ENCODE measurements around the gene SF3B2. TPM values are rescaled to one million over a fixed set of nuclear protein-coding genes. Genes with fewer than 3 reads are reported as not detected.
"Not testable (repeated sequence)": the region's sequence is repeated elsewhere in the genome, so short reads cannot be mapped to it uniquely, and the experiment has no call there.

SF3B2 gene
- total RNA-seq, 1 donor from 2014 or later, result 193 TPM

GRCh38 chr11:66020212-66020611, 32.0 kb upstream of the SF3B2 start:
- Mint-ChIP-seq H3K4me1 (ENCODE audit: unreplicated experiment) (peaks cover 46% of the 10 kb centered on the region), H3K27me3 (ENCODE audit: unreplicated experiment) (no peaks in the 10 kb centered on the region), H3K9me3 (ENCODE audit: unreplicated experiment) (no peaks in the 10 kb centered on the region), H3K36me3 (ENCODE audit: unreplicated experiment) (no peaks in the 10 kb centered on the region), H3K4me3 (ENCODE audit: unreplicated experiment) (no peak overlapping the region), H3K27ac (ENCODE audit: unreplicated experiment) (peak overlapping the region; percentile 27)
- no peak for TF ChIP-seq CTCF (IDR thresholded peaks at IDR 0.05)
- no peak for DNase-seq (ENCODE audit: extremely low spot score, unreplicated experiment)

- no peak for TF ChIP-seq CTCF (IDR thresholded peaks at IDR 0.05)
- Mint-ChIP-seq H3K27ac (ENCODE audit: unreplicated experiment) (peak overlapping the region; percentile 47), H3K4me3 (ENCODE audit: unreplicated experiment) (peak overlapping the region; percentile 10), H3K9me3 (ENCODE audit: unreplicated experiment) (no peaks in the 10 kb centered on the region), H3K36me3 (ENCODE audit: unreplicated experiment) (no peaks in the 10 kb centered on the region), H3K4me1 (ENCODE audit: unreplicated experiment) (peaks cover 41% of the 10 kb centered on the region), H3K27me3 (ENCODE audit: unreplicated experiment) (no peaks in the 10 kb centered on the region)
- DNase-seq (ENCODE audit: extremely low spot score, unreplicated experiment), result no peak
Measured at GRCh38 chr11:66020618-66021357, 31.4 kb upstream of the SF3B2 start.

GRCh38 chr11:66022401-66023185, 29.6 kb upstream of the SF3B2 start:
- no peak overlapping the region for H3K27ac Mint-ChIP-seq (ENCODE audit: unreplicated experiment)
- H3K27me3 Mint-ChIP-seq (ENCODE audit: unreplicated experiment), result no peaks in the 10 kb centered on the region
- no peaks in the 10 kb centered on the region for H3K36me3 Mint-ChIP-seq (ENCODE audit: unreplicated experiment)
- peak overlapping the region; percentile 33 for H3K4me3 Mint-ChIP-seq (ENCODE audit: unreplicated experiment)
- peak; percentile 93 for DNase-seq (ENCODE audit: extremely low spot score, unreplicated experiment)
- peaks cover 27% of the 10 kb centered on the region for H3K4me1 Mint-ChIP-seq (ENCODE audit: unreplicated experiment)
- TF ChIP-seq CTCF (IDR thresholded peaks at IDR 0.05), result peak; percentile 94
- no peaks in the 10 kb centered on the region for H3K9me3 Mint-ChIP-seq (ENCODE audit: unreplicated experiment)

- not testable (repeated sequence) for H3K36me3 Mint-ChIP-seq (ENCODE audit: unreplicated experiment); H3K9me3 Mint-ChIP-seq (ENCODE audit: unreplicated experiment); H3K27ac Mint-ChIP-seq (ENCODE audit: unreplicated experiment); H3K4me3 Mint-ChIP-seq (ENCODE audit: unreplicated experiment); H3K27me3 Mint-ChIP-seq (ENCODE audit: unreplicated experiment); DNase-seq (ENCODE audit: extremely low spot score, unreplicated experiment)
- peaks cover 27% of the 10 kb centered on the region for H3K4me1 Mint-ChIP-seq (ENCODE audit: unreplicated experiment)
Measured at GRCh38 chr11:66023186-66023440, 29.1 kb upstream of the SF3B2 start.

GRCh38 chr11:66026017-66026529, 26.1 kb upstream of the SF3B2 start, which contains the start of gene CATSPER1:
TSS of gene CATSPER1 (minus strand) at chr11:66026479. CDS start at chr11:66026379, 100 bp downstream.
- no peak within 1 kb of the TSS for H3K27ac Mint-ChIP-seq (ENCODE audit: unreplicated experiment)
- H3K4me1 Mint-ChIP-seq (ENCODE audit: unreplicated experiment), result peaks cover 17% of the 10 kb centered on the region
- H3K27me3 Mint-ChIP-seq (ENCODE audit: unreplicated experiment), result no peaks in the 10 kb centered on the region
- H3K9me3 Mint-ChIP-seq (ENCODE audit: unreplicated experiment), result no peaks in the 10 kb centered on the region
- DNase-seq (ENCODE audit: extremely low spot score, unreplicated experiment), result no peak
- no peak for TF ChIP-seq CTCF (IDR thresholded peaks at IDR 0.05)
- no peaks in the 10 kb centered on the region for H3K36me3 Mint-ChIP-seq (ENCODE audit: unreplicated experiment)
- H3K4me3 Mint-ChIP-seq (ENCODE audit: unreplicated experiment), result no peak within 1 kb of the TSS

Measured in osteocyte (in vitro differentiated cells).